GM10266 (cell line): Measurements from ENCODE around the gene IGSF21.

Experiments used
- DNase-seq: peaks from one replicate; pipeline ENCODE4 v3.0.0; 2012; ENCODE audit errors: extremely low spot score
- TF ChIP-seq, protein P1 (sequence below): IDR thresholded peaks from 2 replicates; pipeline ENCODE4 v1.5.1; 2012; ENCODE audit warnings: mild to moderate bottlenecking, low read depth; ENCODE audit not compliant: control insufficient read depth, insufficient read depth; ENCODE audit errors: missing control alignments

Gene IGSF21

DNA sequence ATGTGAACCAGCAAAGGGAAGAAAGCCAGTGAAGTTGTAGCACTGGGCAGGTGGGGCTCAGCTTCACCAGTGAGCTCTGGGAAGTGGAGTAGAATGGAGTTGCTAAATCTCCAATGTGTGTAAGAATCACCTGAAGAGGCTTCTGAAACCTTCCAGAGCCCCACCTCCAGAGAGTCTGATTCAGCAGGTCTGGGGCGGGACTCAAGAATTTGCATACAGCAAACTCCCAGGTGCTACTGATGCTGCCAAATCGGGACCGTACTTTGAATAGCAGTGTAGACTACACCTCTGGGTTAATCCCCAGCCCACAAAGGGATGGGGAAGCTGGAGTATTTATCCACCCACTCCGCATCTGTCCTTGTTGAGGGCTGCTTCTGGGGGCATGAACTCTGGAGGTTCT is 154.3 kb downstream of the IGSF21 start:
- no peak for DNase-seq
- TF ChIP-seq, protein P1, sequence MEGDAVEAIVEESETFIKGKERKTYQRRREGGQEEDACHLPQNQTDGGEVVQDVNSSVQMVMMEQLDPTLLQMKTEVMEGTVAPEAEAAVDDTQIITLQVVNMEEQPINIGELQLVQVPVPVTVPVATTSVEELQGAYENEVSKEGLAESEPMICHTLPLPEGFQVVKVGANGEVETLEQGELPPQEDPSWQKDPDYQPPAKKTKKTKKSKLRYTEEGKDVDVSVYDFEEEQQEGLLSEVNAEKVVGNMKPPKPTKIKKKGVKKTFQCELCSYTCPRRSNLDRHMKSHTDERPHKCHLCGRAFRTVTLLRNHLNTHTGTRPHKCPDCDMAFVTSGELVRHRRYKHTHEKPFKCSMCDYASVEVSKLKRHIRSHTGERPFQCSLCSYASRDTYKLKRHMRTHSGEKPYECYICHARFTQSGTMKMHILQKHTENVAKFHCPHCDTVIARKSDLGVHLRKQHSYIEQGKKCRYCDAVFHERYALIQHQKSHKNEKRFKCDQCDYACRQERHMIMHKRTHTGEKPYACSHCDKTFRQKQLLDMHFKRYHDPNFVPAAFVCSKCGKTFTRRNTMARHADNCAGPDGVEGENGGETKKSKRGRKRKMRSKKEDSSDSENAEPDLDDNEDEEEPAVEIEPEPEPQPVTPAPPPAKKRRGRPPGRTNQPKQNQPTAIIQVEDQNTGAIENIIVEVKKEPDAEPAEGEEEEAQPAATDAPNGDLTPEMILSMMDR, result no peak

DNA sequence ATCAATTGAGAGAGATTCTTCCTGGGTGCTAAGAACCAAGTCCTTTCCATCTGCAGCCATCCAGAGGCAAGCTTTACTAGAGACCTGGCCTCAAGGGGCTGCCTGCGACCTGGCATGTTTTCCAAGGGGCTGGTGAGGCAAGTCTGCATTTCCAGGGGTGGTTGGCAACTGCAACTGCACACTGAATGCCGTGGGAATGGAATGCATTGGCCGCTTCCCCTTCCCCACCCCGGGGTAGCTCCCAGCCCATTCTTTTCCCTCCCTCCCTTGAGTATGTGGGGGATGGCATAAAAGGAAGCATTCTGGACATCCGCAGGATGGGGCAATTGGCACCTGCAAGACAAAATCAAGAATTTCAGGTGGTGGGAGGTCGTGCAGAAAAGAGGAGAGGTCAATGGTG is 155.1 kb downstream of the IGSF21 start:
- TF ChIP-seq, protein P1, result no peak
- DNase-seq, result no peak

DNA sequence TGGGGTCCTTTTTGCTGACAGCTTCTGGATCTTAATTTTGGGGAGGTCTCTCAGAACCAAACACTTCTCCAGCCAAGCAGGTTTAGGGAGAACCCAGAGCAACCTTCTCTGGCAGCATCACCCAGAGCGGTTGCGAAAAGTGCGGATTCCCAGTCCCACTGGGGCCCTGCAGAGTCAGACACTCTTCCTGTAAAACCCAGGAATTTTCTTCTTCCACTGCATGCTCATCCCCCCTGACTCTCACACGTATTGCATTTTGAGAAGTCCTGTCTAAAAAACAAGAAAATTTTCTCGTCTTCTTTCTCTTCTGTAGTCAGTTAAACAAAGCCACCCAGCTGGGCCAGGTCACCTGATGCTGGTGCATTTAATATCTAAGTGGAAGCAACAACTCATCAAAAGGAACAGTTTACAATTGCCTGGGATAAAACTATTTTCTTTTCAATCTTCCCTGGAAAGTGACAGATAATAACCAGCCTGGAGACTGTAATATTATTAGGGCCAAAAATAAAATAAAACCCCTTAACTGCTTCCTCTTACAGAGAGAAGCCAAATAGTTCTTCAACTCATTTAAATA is 156.0 kb downstream of the IGSF21 start:
- TF ChIP-seq, protein P1, result no peak

DNA sequence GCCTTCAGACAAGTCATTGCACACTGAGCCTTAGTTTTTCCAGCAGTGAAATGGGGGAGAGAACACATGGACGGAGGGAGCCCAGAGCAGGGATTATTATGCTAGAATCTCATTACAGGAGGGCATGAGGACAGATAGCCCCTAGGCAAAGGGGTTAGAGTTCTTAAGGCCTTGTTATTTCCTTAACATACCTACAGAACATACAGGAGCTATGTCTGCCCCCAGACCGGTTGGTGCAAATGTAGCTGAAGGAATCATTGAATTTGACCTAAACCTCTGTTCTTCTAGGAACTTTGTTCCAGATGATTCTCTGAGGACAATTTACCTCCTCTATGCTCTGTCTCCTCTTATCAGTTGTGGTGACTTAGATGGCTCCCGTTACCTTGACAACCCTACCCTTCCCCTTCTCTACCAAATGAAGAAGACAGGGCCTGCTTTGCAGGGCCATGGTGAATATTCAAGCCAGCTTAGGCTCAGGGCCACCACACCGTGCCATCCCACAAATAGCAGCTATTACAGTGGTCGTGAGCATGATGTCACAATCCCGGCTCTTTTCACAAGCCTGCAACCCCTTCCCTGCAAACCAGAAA is 156.9 kb downstream of the IGSF21 start:
- no peak for DNase-seq
- TF ChIP-seq, protein P1, result no peak

More for the DNA sequence above, 156.0 kb downstream of the IGSF21 start:
- no peak for DNase-seq

DNA sequence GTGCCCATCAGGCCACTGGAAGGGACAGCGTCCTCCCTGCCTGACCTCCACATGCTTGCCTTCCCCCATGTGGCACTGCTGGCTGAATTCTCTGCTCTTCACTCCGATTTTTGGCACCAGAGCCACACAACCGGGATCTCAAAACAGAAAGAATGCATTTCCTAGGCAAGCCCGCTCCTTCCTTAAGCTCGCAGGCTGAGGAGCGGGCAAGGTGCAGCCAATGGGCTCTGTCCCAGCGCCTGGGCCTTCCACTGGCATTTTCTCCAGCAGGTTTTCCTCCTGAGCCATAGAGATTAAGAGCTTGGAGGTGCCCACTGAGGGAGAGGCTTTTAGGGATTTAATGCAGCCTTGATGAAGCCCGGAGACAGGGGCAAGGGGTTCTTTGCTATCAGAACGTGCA is 158.0 kb downstream of the IGSF21 start:
- TF ChIP-seq, protein P1, result no peak
- DNase-seq, result no peak

DNA sequence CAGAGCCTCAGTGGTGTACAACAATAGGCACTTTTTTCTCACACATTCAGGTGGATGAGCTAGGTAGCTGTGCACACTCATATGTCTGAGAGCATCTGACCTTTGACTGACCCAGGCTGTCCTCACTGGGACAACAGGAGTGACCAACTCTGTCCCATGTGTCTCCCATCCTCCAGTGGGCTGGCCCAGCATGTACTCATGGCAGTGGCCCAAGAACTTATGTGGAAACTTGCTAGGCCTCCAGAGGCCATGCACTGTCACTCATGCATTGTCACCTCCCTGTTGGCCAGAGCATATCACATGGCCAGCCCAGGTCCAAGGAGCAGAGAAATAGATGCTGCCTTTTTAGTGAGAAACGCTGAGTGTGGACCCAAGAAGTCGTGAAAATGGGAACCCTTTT is 158.8 kb downstream of the IGSF21 start:
- DNase-seq, result no peak
- TF ChIP-seq, protein P1, result no peak

DNA sequence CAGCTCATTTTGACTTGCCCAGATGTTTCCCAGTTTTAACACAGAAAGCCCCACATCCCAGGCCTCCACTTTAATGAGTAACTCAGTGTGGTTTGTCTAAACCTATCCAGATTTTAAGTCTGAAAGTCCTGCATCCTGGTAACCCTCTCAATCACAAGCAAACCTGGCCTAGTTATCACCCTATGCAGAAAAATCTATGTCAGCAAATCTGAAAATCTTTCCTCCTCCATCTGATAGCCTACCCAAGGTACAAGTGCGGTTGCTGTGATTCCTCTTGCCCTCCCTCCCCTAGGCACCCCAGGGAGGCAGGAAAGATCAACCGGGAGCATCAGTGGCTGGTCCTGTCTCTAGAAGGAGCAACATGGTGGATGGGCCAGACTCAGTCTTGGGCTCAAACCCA is 163.7 kb downstream of the IGSF21 start:
- no peak for DNase-seq
- TF ChIP-seq, protein P1, result no peak
